GM19099 (cell line): ENCODE data around the gene MADD.

Source experiments
- POLR2A ChIP-seq: IDR thresholded peaks from 3 replicates; pipeline ENCODE4 v1.6.1; 2011; ENCODE audit warnings: low read depth; ENCODE audit not compliant: insufficient read length; ENCODE audit errors: extremely low read depth

The MADD gene

DNA sequence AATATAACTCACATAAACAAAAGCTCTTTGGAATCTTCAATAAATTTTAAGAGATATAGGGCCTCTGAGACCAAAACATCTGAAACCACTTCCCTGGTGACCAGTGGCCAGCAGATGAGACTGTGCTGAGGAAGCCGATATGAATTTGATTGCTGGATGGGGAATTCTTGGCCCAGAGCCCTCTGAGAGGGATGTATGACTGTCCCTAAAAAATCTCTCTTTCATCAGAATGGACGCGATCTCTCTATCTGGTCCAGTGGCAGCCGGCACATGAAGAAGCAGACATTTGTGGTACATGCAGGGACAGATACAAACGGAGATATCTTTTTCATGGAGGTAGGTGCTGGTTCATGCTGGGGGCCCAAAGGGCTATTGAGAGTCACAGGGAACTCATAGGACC lies 45.1 kb downstream of the MADD start:
- TF ChIP-seq POLR2A: no peak

DNA sequence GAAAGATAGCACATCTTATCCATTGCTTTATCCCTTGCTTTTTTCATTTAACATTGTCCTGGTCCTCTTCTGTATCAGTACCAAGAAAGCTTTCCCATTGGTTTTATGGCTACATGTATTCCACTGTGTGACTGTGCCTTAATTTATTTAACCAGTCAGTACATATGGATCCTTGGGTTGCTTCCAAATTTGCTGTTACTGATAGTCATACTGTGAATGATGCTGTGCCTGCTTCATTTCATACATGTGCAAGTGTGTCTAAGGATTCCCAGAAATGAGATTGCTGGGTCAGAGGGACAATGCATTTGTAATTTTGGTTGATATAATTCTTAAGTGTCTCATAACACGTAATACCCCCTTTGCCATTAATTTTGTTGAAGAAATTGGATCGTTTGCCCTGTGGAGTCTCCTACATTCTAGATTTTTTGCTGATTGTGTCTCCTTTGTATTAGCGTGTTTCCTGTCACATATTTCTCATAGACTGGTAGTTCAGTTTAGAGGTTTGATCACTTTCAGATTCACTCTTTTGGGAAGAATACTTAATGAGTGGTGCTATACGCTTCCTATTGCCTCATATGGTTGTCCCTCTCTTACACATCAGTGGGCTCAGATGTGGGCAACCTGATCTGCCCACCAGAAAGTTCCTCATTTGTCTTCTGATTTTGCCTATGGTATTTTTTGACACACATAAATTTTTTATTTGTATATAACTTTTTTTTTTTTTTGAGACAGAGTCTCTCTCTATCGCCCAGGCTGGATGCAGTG lies 47.3 kb downstream of the MADD start:
- TF ChIP-seq POLR2A: no peak

DNA sequence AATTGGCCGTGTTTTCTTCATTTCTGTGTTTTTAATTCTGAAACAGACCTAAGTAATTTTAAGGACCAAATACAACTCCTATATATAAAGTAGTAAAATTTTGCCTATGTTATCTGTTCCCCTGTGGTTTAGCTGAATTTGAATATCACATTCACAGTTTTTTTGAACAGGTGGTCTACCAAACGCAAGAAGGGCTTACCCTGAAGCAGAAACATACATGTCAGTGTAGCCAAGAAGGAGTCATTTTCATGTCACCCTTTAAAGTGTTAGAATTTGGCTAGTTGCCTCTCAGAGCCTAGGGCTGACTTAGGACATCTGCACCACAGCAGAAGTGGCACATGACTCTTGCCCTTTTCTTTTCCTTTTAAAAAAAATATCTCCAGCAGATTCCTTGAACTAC lies 48.2 kb downstream of the MADD start:
- TF ChIP-seq POLR2A: no peak

DNA sequence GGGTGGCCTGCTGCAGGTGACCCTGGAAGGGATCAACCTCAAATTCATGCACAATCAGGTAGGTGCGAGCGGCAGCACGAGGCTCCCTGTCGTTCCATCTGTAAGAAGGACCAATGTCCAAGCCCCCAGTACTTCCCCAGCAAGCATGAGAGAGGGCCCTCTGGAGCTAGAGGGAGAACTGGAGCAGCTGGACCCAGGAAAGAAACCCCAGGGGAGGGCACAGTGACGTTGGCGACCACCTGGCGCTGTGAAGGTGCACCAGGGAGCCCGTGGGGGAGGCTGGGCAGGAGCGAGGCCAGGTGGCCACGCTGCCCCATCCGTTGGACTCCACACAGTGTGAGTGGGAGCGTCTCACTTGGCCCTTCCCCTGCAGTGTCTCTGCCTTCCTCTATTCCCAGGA lies 54.6 kb downstream of the MADD start:
- TF ChIP-seq POLR2A: no peak

DNA sequence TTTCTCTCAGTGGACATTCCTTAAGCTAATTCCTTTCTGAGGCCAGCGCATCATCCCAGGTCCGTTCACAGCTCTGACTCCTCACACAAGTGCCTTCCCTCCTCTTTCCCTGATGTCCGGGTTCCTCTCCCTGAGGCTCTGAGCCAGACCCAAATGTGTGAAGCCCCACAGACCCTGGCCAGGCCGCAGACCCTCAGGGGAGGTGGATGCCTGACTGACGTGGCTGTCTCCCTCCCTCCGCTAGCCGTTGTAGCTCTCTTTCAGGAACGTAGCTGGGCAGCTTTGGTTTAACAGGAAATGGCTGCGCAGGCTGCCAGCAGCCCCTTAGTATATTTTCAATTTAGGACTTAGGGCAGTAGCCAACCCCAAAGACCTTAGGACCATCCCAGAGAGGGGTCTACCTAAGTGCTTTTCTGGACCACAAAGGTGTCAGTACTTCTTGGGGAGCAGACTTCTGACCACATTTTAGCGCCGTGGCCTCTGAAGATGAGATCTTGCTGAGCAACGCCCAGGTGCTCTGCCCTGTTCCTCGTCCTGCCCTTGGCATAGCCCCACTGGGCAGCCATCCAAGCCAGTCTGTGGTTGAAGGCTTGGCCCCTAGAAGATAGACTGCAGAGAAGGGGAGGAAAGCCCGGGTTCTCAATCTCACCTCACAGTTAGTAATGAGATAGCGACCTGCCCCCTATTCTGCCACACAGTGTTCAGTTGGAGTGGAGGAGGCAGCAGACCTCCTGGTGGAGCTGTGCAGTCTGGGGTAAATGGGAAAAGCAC lies 55.5 kb downstream of the MADD start:
- TF ChIP-seq POLR2A: no peak

DNA sequence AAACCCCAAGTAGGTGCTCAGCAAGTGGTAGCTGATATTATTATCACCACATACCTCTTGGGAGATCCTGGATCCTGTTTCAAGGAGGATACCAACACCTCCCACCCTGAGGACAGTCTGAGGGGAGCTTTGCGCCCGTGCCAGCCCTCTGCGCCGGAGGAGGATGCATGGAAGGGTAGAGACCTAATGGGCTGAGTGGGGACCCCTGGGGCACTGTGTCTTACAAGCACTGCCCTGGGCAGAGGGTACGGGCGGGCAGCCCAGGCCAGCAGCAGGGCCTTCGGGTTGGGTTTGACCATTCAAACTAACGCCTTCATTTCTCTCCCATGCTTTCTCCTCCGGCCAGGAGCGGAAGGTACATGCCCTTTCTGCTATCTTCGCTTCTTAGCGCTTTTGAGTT lies 56.3 kb downstream of the MADD start:
- TF ChIP-seq POLR2A: no peak

DNA sequence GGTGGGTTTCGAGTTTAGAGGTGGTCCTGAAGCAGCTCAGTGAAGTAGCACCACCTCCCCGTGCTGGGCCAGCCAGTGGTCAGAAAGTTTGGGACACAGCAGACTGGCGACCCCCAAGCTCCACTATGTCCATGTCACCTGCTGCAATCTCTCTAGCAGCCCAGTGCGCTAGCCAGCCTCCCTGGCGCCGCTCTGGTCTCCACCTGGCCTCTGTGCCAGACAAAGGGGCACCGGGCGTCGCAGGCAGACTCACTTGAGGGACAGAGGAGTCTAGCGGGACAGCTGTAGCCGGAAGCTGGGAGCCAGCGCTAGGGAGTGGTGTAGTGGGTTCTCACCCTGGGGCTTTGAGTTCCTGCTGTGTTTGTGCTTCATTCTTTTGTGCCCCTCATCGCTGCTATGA lies 57.1 kb downstream of the MADD start:
- TF ChIP-seq POLR2A: no peak

DNA sequence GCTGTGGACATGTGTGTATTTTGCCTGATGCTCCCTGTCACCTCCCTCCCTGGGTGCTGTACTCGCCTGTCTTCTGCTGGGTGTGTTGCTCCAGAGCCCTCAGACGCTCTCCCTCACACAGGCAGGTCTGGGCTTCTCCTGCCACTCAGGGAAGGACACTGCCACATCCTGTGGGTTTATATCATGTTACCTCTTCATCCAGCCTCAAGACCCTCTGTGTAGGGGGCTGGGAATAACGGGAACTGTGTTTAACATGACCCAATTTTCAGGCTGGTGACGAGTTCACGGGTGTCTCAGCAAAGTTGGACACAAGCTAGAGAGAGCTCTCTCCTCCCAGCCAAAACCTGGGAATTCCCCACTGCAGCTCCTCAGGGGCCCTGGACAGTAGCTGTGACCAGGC lies 58.0 kb downstream of the MADD start:
- TF ChIP-seq POLR2A: no peak

DNA sequence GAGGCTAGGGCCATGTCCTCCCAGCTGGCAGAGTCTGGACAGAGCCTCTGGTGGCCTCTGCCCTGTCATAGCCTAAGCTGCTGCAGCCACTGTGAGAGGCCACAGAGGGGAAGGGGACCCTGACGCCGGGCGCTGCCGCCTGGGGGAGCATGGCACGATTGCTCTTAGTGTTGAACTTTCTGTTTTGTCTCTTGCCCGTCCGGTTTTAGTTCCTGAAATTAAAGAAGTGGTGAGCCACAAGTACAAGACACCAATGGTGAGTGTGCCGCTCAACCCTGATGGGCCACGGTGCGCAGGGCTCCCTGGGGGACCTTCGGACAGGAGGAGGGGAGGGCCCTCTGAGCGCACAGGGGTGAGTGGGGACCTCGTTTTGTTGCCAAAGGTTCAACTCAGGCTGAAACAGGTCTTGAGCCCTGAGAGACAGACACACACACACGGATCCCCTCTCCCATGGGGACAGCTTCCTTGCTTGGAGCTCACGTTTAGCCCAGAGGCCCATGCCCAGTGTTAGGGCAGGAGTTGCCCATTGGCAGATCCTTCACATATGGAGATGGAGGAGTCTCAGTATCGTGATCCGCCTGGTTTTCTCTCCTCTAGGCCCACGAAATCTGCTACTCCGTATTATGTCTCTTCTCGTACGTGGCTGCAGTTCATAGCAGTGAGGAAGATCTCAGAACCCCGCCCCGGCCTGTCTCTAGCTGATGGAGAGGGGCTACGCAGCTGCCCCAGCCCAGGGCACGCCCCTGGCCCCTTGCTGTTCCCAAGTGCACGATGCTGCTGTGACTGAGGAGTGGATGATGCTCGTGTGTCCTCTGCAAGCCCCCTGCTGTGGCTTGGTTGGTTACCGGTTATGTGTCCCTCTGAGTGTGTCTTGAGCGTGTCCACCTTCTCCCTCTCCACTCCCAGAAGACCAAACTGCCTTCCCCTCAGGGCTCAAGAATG lies 58.8 kb downstream of the MADD start:
- no peak for TF ChIP-seq POLR2A

DNA sequence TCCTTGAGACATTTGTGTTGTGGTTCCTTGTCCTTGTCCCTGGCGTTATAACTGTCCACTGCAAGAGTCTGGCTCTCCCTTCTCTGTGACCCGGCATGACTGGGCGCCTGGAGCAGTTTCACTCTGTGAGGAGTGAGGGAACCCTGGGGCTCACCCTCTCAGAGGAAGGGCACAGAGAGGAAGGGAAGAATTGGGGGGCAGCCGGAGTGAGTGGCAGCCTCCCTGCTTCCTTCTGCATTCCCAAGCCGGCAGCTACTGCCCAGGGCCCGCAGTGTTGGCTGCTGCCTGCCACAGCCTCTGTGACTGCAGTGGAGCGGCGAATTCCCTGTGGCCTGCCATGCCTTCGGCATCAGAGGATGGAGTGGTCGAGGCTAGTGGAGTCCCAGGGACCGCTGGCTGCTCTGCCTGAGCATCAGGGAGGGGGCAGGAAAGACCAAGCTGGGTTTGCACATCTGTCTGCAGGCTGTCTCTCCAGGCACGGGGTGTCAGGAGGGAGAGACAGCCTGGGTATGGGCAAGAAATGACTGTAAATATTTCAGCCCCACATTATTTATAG lies 59.6 kb downstream of the MADD start:
- no peak for TF ChIP-seq POLR2A

DNA sequence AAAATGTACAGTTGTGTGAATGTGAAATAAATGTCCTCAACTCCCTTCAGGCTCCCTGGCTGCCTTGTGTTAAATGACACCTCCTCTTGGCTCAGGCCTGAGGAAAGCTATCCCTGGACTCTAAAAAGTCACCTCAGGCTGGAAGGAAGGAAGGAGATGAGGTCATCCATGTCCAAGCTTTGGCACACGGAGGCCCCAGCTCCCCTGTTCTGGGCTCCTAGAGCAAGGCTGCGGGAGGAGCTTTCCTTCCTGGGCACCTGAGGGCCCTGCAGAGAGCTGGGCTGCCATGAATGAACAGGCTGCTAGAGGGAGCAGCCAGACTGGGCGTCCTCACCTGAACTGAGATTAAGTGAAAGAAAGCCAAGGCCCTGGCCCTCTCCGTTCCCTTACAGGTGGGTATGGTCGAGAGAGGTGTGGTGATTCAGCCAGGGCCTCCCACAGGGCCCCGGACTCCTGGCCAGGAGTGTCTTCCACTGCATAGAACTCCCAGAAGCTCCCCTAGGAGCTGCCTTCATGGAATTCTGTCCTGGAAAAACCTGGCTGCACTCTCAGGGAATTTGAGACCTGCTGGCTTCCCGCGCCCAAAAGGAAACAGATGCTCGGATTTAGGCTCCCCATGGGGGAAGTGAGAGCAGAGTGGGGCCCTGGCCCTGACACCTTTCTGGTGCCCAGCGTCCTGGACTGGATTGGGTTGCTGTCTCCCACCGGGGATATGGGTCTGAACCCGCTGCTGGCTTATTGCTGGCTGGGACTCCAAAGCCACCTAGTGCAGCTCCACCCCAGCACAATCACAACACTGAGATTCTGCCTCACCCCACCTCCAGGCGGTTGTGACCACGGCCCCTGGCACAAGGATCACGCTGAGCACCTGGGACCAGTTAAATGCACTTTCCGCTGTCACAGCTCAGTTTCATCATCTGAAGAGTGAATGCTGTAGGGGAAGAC lies 60.3 kb downstream of the MADD start:
- TF ChIP-seq POLR2A: no peak

DNA sequence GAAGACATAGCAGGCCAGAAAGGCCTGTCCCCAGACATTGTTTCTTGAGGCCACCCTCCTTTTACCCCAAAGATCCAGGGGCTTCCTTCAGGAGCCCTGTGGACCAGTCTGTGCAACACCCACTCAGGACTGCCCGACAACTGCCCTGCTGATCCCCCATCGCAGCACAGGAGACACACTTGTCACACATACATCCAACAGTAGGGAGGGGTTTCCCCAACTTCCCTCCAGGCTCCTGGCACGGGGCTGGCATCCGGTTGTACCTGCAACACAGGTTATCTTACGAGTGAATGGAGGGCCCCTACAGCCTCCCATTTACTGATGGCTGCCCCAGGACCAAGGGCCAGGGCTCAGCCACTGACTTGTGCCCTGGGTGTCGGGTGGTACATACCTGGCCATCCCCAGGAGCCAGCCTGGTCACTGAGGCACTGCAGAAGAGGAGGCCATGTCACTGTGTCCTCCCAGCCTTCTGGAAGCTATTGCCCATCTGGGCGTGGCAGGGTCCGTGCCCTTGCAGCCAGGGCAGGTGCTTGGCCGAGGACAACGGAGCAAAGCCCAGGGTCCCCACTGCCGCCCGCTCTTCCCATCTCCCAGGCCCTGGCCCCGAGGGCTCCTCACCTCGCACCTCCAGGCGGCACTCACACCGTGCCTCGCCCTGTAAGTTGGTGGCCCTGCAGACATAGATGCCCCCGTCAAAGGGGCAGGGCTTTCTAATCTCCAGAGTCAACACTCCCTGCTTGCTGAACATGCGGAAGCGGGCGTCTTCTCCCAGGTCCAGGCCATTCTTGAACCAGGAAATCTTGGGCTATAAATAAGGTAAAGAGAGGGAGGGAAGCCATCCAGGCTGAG lies 61.7 kb downstream of the MADD start:
- TF ChIP-seq POLR2A: no peak

DNA sequence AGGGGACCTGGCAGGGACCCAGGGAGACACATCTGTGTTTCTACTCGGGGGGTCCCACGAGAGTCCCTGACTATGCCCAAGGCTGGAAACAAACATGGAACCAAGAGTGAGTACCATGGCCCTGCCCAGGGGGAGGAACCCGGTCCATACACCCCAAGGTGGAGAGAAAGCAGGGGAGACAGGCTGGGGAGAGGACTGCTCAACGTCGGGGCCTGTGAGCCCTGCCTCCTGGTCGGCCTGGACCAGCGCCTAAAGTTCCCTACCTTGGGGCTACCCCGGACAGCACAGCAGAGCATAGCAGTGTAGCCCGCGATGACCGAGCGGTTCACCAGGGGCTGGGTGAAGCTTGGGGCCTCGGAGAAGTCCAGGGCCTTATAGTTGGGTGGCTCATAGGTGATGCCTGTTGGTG lies 62.4 kb downstream of the MADD start:
- no peak for TF ChIP-seq POLR2A

DNA sequence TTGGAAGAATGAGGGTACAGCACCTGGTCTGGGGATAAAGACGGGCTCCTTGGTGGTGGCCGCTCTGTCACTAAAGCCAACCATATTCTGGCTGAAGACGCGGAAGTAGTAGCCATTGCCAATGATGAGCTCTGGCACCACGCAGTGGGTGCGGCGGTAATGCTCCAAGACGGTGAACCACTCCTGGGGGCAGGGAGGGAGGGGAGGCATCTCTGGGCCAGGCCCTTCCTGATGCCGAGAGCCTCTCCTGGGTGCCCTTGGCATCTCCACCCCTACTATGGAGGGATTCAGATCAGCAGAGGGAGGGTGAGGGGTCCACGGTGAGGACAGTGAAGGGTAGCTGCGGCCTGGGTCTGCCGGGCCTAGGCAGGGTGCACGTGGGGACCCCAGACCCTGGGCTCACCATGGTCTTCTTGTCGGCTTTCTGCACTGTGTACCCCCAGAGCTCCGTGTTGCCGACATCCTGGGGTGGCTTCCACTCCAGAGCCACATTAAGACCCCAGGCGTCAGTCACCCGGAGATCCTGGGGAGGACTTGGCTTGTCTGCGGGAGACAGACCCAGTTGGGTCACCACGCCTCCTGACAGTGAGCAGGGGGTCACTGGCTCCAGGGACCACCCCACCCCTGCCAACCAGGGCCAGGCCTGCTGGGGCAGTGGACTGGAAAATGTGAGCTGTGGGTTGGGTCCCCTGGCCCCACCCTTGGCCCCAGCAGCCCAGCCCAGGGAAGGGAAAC lies 63.0 kb downstream of the MADD start:
- no peak for TF ChIP-seq POLR2A
